HG03045 (cell line): Measurements from ENCODE around the gene LRIG3.

Source experiments
- ATAC-seq: cut with Tn5 transposase; IDR thresholded peaks from one replicate; pipeline ENCODE4 v1.9.1; 2021; ENCODE audit warnings: mild to moderate bottlenecking, moderate library complexity; ENCODE audit not compliant: unreplicated experiment

LRIG3 gene

GRCh38 chr12:58931518-58931917 is 11.2 kb upstream of the LRIG3 start:
- no peak for ATAC-seq

GRCh38 chr12:58930770-58931324 is 10.5 kb upstream of the LRIG3 start:
- ATAC-seq: no peak

- no peak for ATAC-seq
These were observed 6.8 kb upstream of the LRIG3 start for GRCh38 chr12:58927120-58927519.

GRCh38 chr12:58926586-58926985 is 6.3 kb upstream of the LRIG3 start:
- no peak for ATAC-seq

- ATAC-seq: no peak
These were observed 5.4 kb upstream of the LRIG3 start for GRCh38 chr12:58925751-58926150.

DNA sequence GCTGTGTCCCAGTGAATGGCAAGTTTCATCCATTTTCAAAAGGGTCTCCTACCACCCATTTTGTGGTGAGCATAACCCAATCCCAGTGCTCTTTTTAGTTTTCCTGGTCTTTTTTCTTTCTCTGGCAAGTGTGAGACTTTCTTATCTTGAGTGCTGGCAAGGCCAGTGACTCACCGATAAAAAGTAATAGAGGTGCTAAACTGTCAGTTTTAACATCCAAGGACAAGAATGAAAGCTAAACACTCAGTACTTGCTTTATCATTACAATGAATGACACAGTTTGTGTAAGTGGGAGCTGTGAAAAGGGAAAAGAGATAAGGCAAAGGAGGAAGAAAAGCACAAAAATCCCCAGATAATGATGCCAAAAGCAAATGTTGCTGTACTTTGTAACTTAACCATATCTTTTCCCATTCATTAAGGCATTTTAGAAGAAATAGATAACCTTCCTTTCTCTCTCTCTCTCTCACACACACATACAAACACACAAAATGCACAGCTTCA is 4.9 kb upstream of the LRIG3 start:
- ATAC-seq: no peak

DNA sequence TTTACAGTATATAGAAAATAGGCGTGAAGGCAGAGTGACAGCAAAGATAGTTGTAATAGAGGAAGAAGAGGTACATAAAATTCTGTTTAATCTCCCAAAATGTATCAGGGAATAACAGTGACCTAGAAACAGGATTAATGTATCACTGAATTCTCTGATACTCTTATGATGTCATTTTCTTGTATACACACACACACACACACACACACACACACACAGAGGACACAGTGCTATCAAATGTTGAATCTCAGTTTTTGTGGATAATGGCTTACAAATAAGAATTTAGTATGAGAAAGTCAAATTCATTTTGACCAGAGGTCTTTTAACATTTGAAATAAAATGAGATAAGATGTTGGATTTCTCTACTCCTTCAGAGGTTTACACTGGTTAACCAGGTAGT is 4.3 kb upstream of the LRIG3 start:
- no peak for ATAC-seq

DNA sequence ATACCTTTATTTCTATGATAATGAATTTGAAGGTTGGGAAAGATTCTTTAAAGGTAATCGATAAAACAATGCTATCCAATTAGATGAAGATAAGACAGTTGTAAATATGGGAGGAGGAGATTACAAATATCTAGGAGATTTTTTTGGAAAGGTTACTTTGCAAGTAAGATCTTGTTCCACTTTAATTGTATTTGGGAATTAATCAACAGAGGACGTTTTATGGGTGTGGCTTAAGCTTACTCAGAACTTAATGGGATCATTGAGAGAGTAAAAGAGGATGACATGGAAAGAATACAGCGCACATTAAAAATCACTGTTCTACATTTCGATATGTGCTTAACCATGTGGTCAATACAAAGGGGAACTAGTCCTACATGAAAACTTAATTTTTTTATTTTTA is 3.5 kb upstream of the LRIG3 start:
- no peak for ATAC-seq

- ATAC-seq: no peak
These were observed 2.5 kb upstream of the LRIG3 start for GRCh38 chr12:58922849-58923248.

- ATAC-seq: no peak
These were observed 907 bp upstream of the LRIG3 start for GRCh38 chr12:58920961-58921861.

DNA sequence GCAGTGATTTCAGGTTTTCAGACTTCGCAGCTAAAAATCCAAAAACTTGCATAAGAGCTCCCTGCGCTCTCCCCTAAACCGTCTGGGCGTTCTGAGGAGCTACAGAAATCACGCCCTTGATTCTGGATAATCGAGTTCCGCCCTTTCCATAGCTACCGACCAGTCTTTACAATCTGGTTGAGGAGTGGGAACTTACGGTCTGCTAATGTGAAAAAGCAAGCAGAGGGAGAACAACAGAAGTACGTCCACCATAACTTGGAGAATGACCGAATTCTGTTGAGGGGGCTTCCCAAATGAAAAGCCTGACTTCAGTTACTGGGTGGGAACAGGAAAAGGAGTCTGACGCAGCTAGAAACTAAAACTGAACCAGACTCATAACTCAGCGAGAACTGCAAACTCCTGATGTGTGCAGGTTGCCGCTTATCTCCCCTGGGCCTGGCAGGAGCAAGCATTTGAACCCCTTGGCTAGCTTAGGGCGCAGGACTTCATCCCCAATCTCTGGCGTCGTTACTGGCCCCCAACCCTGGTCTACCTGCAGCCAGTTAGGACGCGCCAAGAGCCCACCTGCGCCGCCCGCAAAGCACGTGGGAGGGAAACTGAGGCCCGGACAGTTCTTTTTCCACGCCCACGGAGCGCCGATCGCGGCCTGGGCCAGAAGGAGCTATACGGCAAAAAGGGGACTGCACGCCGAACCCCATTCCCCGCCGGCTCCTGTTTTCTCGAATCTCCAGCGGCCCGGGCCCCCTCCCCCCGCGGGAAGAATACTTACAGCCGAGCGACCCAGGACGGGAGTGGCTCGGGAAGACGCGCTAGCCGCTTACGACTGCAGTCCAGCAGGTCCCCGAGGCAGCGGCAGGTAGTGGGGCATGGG is 838 bp downstream of the LRIG3 start:
- ATAC-seq: no peak

- ATAC-seq: no peak
These were observed 1.8 kb downstream of the LRIG3 start for GRCh38 chr12:58918469-58918844.

GRCh38 chr12:58917699-58918468 is 2.4 kb downstream of the LRIG3 start:
- ATAC-seq: no peak

DNA sequence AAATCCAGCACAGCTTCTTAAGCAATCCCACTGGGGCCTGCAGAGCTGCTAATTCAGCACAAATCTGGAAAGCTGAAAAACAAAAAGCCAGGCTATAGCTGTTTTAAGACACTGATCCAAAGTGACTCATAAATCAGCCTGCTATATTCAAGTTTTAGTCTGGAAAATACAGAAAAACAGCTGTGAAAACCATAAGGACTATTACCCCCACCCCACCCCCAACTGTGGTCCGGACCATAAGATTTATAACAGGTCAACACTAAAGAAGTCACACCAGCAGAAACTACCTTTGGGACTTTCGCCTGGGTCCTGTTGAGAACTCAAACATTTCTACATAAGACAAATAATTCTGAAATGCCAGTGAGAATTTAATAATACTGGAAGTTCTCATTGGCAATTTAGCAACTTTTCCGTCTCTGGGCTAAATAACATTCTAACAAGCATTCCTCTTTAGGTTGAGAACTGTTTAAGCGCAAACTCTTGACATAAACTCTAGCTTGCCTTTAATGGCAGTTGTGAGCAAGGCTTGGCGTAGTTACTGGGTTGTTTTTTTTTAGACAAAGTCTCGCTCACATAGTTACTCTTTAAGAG is 3.3 kb downstream of the LRIG3 start:
- ATAC-seq: no peak

GRCh38 chr12:58916161-58916621 is 4.1 kb downstream of the LRIG3 start:
- ATAC-seq: no peak

- ATAC-seq: no peak
These were observed 4.7 kb downstream of the LRIG3 start for GRCh38 chr12:58915634-58916033.

GRCh38 chr12:58915037-58915436 is 5.3 kb downstream of the LRIG3 start:
- ATAC-seq: no peak

- ATAC-seq: no peak
These were observed 5.8 kb downstream of the LRIG3 start for GRCh38 chr12:58914457-58914856.

DNA sequence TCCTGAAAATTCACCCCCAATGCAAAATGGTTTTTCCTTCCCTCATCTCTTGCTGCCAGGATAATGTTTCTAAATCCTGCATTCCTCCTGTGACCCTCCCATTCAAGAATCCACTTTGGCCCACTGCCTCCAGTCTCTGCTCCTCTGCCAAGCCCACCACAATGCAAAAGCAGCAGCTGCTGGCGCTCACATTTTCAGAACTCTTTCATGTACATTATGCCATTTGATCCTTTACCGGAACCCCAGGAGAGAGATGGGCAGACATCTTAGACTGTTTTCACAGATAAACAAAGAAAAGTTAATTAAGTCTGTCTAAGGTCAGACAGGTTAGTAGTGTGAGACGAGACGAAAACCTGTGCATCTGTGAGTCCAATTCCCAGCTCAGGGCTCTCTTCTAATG is 12.9 kb downstream of the LRIG3 start:
- ATAC-seq: no peak

DNA sequence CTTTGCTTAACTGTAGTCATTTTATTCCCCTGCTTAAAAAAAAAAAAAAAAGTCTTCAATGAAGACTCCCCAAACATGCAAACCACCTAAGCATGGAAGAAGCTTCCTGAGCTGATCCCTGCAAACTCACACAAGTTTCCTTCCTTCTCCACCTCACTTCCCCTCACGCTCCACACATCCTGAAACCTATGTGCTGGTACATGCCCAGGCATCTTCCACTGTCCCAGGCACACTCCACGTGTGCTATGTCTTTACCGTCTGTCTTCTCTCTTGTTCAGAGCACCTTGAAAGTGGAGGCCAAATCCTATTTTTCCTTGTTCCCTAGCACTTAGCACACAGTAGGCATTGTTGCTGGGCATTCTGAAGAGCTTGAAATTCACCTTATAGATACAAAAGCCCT is 13.4 kb downstream of the LRIG3 start:
- no peak for ATAC-seq
